Measurements from ENCODE around the gene SKAP1.

SKAP1 gene

GRCh38 chr17:48160177-48161081 lies 269.6 kb downstream of the SKAP1 start:
- no peak for DNase-seq

GRCh38 chr17:48159232-48159631 lies 270.8 kb downstream of the SKAP1 start:
- DNase-seq = no peak

- no peak for DNase-seq
Observed at GRCh38 chr17:48155889-48156611, 274.0 kb downstream of the SKAP1 start.

- no peak for DNase-seq
Observed at GRCh38 chr17:48153691-48154358, 276.2 kb downstream of the SKAP1 start.

GRCh38 chr17:48152289-48152688 lies 277.7 kb downstream of the SKAP1 start:
- DNase-seq = no peak

- DNase-seq = no peak
Observed at GRCh38 chr17:48151220-48151619, 278.8 kb downstream of the SKAP1 start.

- no peak for DNase-seq
Observed at GRCh38 chr17:48150597-48151001, 279.4 kb downstream of the SKAP1 start.

- no peak for DNase-seq
Observed at GRCh38 chr17:48149787-48150463, 280.1 kb downstream of the SKAP1 start.

GRCh38 chr17:48148854-48149786 lies 280.9 kb downstream of the SKAP1 start:
- no peak for DNase-seq

- no peak for DNase-seq
Observed at GRCh38 chr17:48148029-48148770, 281.8 kb downstream of the SKAP1 start.

GRCh38 chr17:48144976-48145798 lies 284.8 kb downstream of the SKAP1 start:
- no peak for DNase-seq

- DNase-seq = no peak
Observed at GRCh38 chr17:48144231-48144630, 285.8 kb downstream of the SKAP1 start.

- no peak for DNase-seq
Observed at GRCh38 chr17:48143629-48144028, 286.4 kb downstream of the SKAP1 start.

- DNase-seq = no peak
Observed at GRCh38 chr17:48139944-48140343, 290.1 kb downstream of the SKAP1 start.

- no peak for DNase-seq
Observed at GRCh38 chr17:48137656-48138055, 292.4 kb downstream of the SKAP1 start.

- no peak for DNase-seq
Observed at GRCh38 chr17:48134912-48135480, 295.0 kb downstream of the SKAP1 start.

GRCh38 chr17:48132385-48132784 lies 297.6 kb downstream of the SKAP1 start:
- DNase-seq = no peak

GRCh38 chr17:48131216-48131824 lies 298.7 kb downstream of the SKAP1 start:
- no peak for DNase-seq

- no peak for DNase-seq
Observed at GRCh38 chr17:48129981-48130380, 300.0 kb downstream of the SKAP1 start.

All from KG1 (cell line).